Measurements from ENCODE around the gene SAAL1. TPM values are rescaled to one million over a fixed set of nuclear protein-coding genes. Genes with fewer than 3 reads are reported as not detected.

Gene SAAL1
- total and polyA plus RNA-seq, 2 experiments from 2014 or later: 7.5 to 12.9 TPM

GRCh38 chr11:18108254-18108653 is 2.4 kb upstream of the SAAL1 start:
- Histone ChIP-seq H3K9me3 (ENCODE audit: low read depth) (no peaks in the 10 kb centered on the region), H4K20me1 (ENCODE audit: insufficient read depth) (no peaks in the 10 kb centered on the region), H2AFZ (no peak overlapping the region), H3K4me1 (ENCODE audit: insufficient read depth) (peaks cover 5% of the 10 kb centered on the region; the same call in 1 of the 2 replicates), H3K79me2 (ENCODE audit: insufficient read depth) (no peaks in the 10 kb centered on the region), H3K4me3 (no peak overlapping the region), H3K36me3 (ENCODE audit: low read depth) (no peaks in the 10 kb centered on the region), H3K4me2 (ENCODE audit: unreplicated experiment) (no peak overlapping the region), H3K9me2 (ENCODE audit: insufficient read depth) (no peaks in the 10 kb centered on the region), H3K9ac (no peak overlapping the region), H3F3A (ENCODE audit: insufficient read depth) (no peaks in the 10 kb centered on the region), H3K27ac (no peak overlapping the region), H3K27me3 (replicated peaks; ENCODE audit: insufficient read depth) (peaks cover 3% of the 10 kb centered on the region; the same call in 1 of the 2 replicates)
- TF ChIP-seq EZH2 (IDR thresholded peaks at IDR 0.05; ENCODE audit: insufficient read depth, poor library complexity, severe bottlenecking) (no peak), EZH2phosphoT487 (IDR thresholded peaks at IDR 0.05; ENCODE audit: insufficient read depth, low read depth) (no peak)
- no peak for DNase-seq
- 83 to 87% methylated on average over 3 of the region's 3 CpGs for WGBS, 2 experiments (ENCODE audit: low coverage in 1 of 2, low lambda C conversion rate in 2 of 2, missing lambda C conversion rate in 2 of 2)
- in situ Hi-C loops (cut with MboI): no loop called here

GRCh38 chr11:18106688-18107087 is 806 bp upstream of the SAAL1 start:
- Histone ChIP-seq H3K27ac (no peak overlapping the region), H3K36me3 (ENCODE audit: low read depth) (no peaks in the 10 kb centered on the region), H2AFZ (peak overlapping the region; percentile 98; the same call in 1 of the 2 replicates), H3K4me1 (ENCODE audit: insufficient read depth) (peaks cover 5% of the 10 kb centered on the region; the same call in 1 of the 2 replicates), H3K79me2 (ENCODE audit: insufficient read depth) (no peaks in the 10 kb centered on the region), H3K4me3 (peak overlapping the region; percentile 99; the same call in 1 of the 2 replicates), H3F3A (ENCODE audit: insufficient read depth) (no peaks in the 10 kb centered on the region), H3K27me3 (replicated peaks; ENCODE audit: insufficient read depth) (no peaks in the 10 kb centered on the region), H3K9me3 (ENCODE audit: low read depth) (no peaks in the 10 kb centered on the region), H3K9ac (no peak overlapping the region), H4K20me1 (ENCODE audit: insufficient read depth) (no peaks in the 10 kb centered on the region), H3K9me2 (ENCODE audit: insufficient read depth) (no peaks in the 10 kb centered on the region), H3K4me2 (ENCODE audit: unreplicated experiment) (no peak overlapping the region)
- TF ChIP-seq EZH2 (IDR thresholded peaks at IDR 0.05; ENCODE audit: insufficient read depth, poor library complexity, severe bottlenecking) (no peak), EZH2phosphoT487 (IDR thresholded peaks at IDR 0.05; ENCODE audit: insufficient read depth, low read depth) (no peak)
- peak; percentile 31 for DNase-seq
- in situ Hi-C loops (cut with MboI): no loop called here
- 47 to 51% methylated on average over 9 of the region's 9 CpGs for WGBS, 2 experiments (ENCODE audit: low coverage in 1 of 2, low lambda C conversion rate in 2 of 2, missing lambda C conversion rate in 2 of 2)

- peak overlapping the region; percentile 99 for H3K4me3 ChIP-seq
- no peak for TF ChIP-seq EZH2phosphoT487 (IDR thresholded peaks at IDR 0.05; ENCODE audit: insufficient read depth, low read depth)
- TF ChIP-seq EZH2 (IDR thresholded peaks at IDR 0.05; ENCODE audit: insufficient read depth, poor library complexity, severe bottlenecking): no peak
- DNase-seq: no peak
- WGBS, 2 experiments (ENCODE audit: low coverage in 1 of 2, low lambda C conversion rate in 2 of 2, missing lambda C conversion rate in 2 of 2): 28 to 32% methylated on average over 29 of the region's 29 CpGs
- peak overlapping the region; percentile 80 for H3K9ac ChIP-seq
- peaks cover 5% of the 10 kb centered on the region; the same call in 1 of the 2 replicates for H3K4me1 ChIP-seq (ENCODE audit: insufficient read depth)
- no peaks in the 10 kb centered on the region for H3K27me3 ChIP-seq (replicated peaks; ENCODE audit: insufficient read depth)
- no peaks in the 10 kb centered on the region for H4K20me1 ChIP-seq (ENCODE audit: insufficient read depth)
- in situ Hi-C loops (cut with MboI): no loop called here
- H2AFZ ChIP-seq: peak overlapping the region; percentile 98
- no peaks in the 10 kb centered on the region for H3F3A ChIP-seq (ENCODE audit: insufficient read depth)
- no peaks in the 10 kb centered on the region; the same call in 1 of the 2 replicates for H3K36me3 ChIP-seq (ENCODE audit: low read depth)
- peak overlapping the region; percentile 87 for H3K4me2 ChIP-seq (ENCODE audit: unreplicated experiment)
- no peaks in the 10 kb centered on the region for H3K79me2 ChIP-seq (ENCODE audit: insufficient read depth)
- no peaks in the 10 kb centered on the region for H3K9me3 ChIP-seq (ENCODE audit: low read depth)
- no peaks in the 10 kb centered on the region for H3K9me2 ChIP-seq (ENCODE audit: insufficient read depth)
- H3K27ac ChIP-seq: no peak overlapping the region
Measured at GRCh38 chr11:18105086-18105801, 638 bp downstream of the SAAL1 start.

- H3K4me2 ChIP-seq (ENCODE audit: unreplicated experiment): no peak overlapping the region
- H3K27ac ChIP-seq: no peak overlapping the region
- H3K79me2 ChIP-seq (ENCODE audit: insufficient read depth): no peaks in the 10 kb centered on the region
- no peak for DNase-seq
- in situ Hi-C loops (cut with MboI): no loop called here
- H3K9me3 ChIP-seq (ENCODE audit: low read depth): no peaks in the 10 kb centered on the region
- H3K27me3 ChIP-seq (replicated peaks; ENCODE audit: insufficient read depth): no peaks in the 10 kb centered on the region
- H3K36me3 ChIP-seq (ENCODE audit: low read depth): no peaks in the 10 kb centered on the region; the same call in 1 of the 2 replicates
- TF ChIP-seq EZH2phosphoT487 (IDR thresholded peaks at IDR 0.05; ENCODE audit: insufficient read depth, low read depth): no peak
- TF ChIP-seq EZH2 (IDR thresholded peaks at IDR 0.05; ENCODE audit: insufficient read depth, poor library complexity, severe bottlenecking): no peak
- no peak overlapping the region for H2AFZ ChIP-seq
- no peaks in the 10 kb centered on the region for H3K9me2 ChIP-seq (ENCODE audit: insufficient read depth)
- peaks cover under 1% of the 10 kb centered on the region; the same call in 1 of the 2 replicates for H3K4me1 ChIP-seq (ENCODE audit: insufficient read depth)
- no peak overlapping the region for H3K9ac ChIP-seq
- no peaks in the 10 kb centered on the region for H3F3A ChIP-seq (ENCODE audit: insufficient read depth)
- H4K20me1 ChIP-seq (ENCODE audit: insufficient read depth): no peaks in the 10 kb centered on the region
- 46 to 49% methylated on average over 6 of the region's 6 CpGs for WGBS, 2 experiments (ENCODE audit: low coverage in 1 of 2, low lambda C conversion rate in 2 of 2, missing lambda C conversion rate in 2 of 2)
- H3K4me3 ChIP-seq: no peak overlapping the region
Measured at GRCh38 chr11:18100926-18101656, 4.8 kb downstream of the SAAL1 start.
